Subcutaneous abdominal adipose tissue (tissue), 5 donors: ENCODE results near the gene MAF.
A peak's percentile ranks its signal among the peaks of the same experiment; 100 is the strongest.

Experiments
- H3K27ac ChIP-seq: one replicate; pipeline ENCODE4 v1.7.0; 2013; ENCODE audit warnings: low read depth, mild to moderate bottlenecking, inconsistent platforms, low read length, moderate library complexity
- H3K27me3 ChIP-seq, 5 donors: one replicate each; pipeline ENCODE4 v1.7.0; 2013; ENCODE audit warnings: low read length in 5 of 5, inconsistent platforms in 1 of 5; ENCODE audit not compliant: control insufficient read depth in 5 of 5, insufficient read depth in 4 of 5
- H3K36me3 ChIP-seq, 5 donors: one replicate each; pipeline ENCODE4 v1.7.0; 2013; ENCODE audit warnings: low read length in 5 of 5; ENCODE audit not compliant: control insufficient read depth in 5 of 5, insufficient read depth in 5 of 5
- H3K4me1 ChIP-seq, 5 donors: one replicate each; pipeline ENCODE4 v1.7.0; 2013; ENCODE audit warnings: low read length in 5 of 5, mild to moderate bottlenecking in 3 of 5, moderate library complexity in 1 of 5; ENCODE audit not compliant: control insufficient read depth in 5 of 5, insufficient read depth in 5 of 5
- H3K4me3 ChIP-seq, 5 donors: one replicate each; pipeline ENCODE4 v1.7.0; 2013; ENCODE audit warnings: low read length in 5 of 5, low read depth in 1 of 5
- H3K9ac ChIP-seq, 5 donors: one replicate each; pipeline ENCODE4 v1.7.0; 2013; ENCODE audit warnings: low read length in 5 of 5, mild to moderate bottlenecking in 4 of 5, moderate library complexity in 3 of 5
- H3K9me3 ChIP-seq, 5 donors: one replicate each; pipeline ENCODE4 v1.7.0; 2013; ENCODE audit warnings: low read length in 5 of 5; ENCODE audit not compliant: control insufficient read depth in 5 of 5
- donor health status: healthy.
- donor health status: healthy.
- donor health status: healthy.
- donor health status: healthy.
- donor health status: healthy.

The MAF gene

GRCh38 chr16:79560318-79560717 is 40.2 kb downstream of the MAF start:
- Histone ChIP-seq H3K36me3 (no peaks in the 10 kb centered on the region), H3K27me3 (no peaks in the 10 kb centered on the region), H3K4me3 (peak overlapping the region in 1 of 5 donors; percentile 4), H3K9ac (no peak overlapping the region), H3K27ac (no peak overlapping the region), H3K4me1 (peaks cover 5 to 23% (median 11%) of the 10 kb centered on the region in 5 donors), H3K9me3 (peaks cover 0 to 3% (median 0%) of the 10 kb centered on the region in 5 donors)

GRCh38 chr16:79559532-79559931 is 41.0 kb downstream of the MAF start:
- Histone ChIP-seq H3K27me3 (no peaks in the 10 kb centered on the region), H3K36me3 (no peaks in the 10 kb centered on the region), H3K27ac (no peak overlapping the region), H3K9me3 (peaks cover 0 to 3% (median 0%) of the 10 kb centered on the region in 5 donors), H3K4me3 (no peak overlapping the region), H3K9ac (no peak overlapping the region), H3K4me1 (peaks cover 4 to 16% (median 11%) of the 10 kb centered on the region in 5 donors)

- H3K27me3 ChIP-seq: no peaks in the 10 kb centered on the region
- no peak overlapping the region for H3K27ac ChIP-seq
- peaks cover 0 to 3% (median 0%) of the 10 kb centered on the region in 5 donors for H3K9me3 ChIP-seq
- H3K4me1 ChIP-seq: peaks cover 3 to 14% (median 8%) of the 10 kb centered on the region in 5 donors
- no peak overlapping the region for H3K9ac ChIP-seq
- no peak overlapping the region for H3K4me3 ChIP-seq
- no peaks in the 10 kb centered on the region for H3K36me3 ChIP-seq
Observed at GRCh38 chr16:79557421-79557820, 43.1 kb downstream of the MAF start.

GRCh38 chr16:79554912-79555311 is 45.6 kb downstream of the MAF start:
- Histone ChIP-seq H3K27ac (no peak overlapping the region), H3K9ac (no peak overlapping the region), H3K4me1 (peaks cover 0 to 3% (median 0%) of the 10 kb centered on the region in 5 donors)

GRCh38 chr16:79550373-79550772 is 50.2 kb downstream of the MAF start:
- H3K9me3 ChIP-seq: no peaks in the 10 kb centered on the region
- H3K4me1 ChIP-seq: no peaks in the 10 kb centered on the region
- no peak overlapping the region for H3K9ac ChIP-seq
- no peaks in the 10 kb centered on the region for H3K27me3 ChIP-seq
- H3K36me3 ChIP-seq: no peaks in the 10 kb centered on the region
- H3K27ac ChIP-seq: no peak overlapping the region
- H3K4me3 ChIP-seq: no peak overlapping the region

More at GRCh38 chr16:79554912-79555311, 45.6 kb downstream of the MAF start:
- Histone ChIP-seq H3K4me3 (no peak overlapping the region), H3K36me3 (no peaks in the 10 kb centered on the region), H3K9me3 (peaks cover 0 to 3% (median 0%) of the 10 kb centered on the region in 5 donors), H3K27me3 (no peaks in the 10 kb centered on the region)

- no peak overlapping the region for H3K27ac ChIP-seq
- H3K27me3 ChIP-seq: no peaks in the 10 kb centered on the region
- H3K9me3 ChIP-seq: no peaks in the 10 kb centered on the region
- no peaks in the 10 kb centered on the region for H3K36me3 ChIP-seq
- H3K4me1 ChIP-seq: peaks cover 0 to 4% (median 2%) of the 10 kb centered on the region in 5 donors
- H3K4me3 ChIP-seq: no peak overlapping the region
- H3K9ac ChIP-seq: no peak overlapping the region
Observed at GRCh38 chr16:79547085-79547484, 53.5 kb downstream of the MAF start.
